SU-DHL-6 (cell line): ENCODE results near the gene SLC35B2.

Experiments
- H2AFZ ChIP-seq: fragments of 200-600 bp; sonication (generic); 2 replicates; pipeline ENCODE4 v1.6.1; 2014; ENCODE audit warnings: low read depth, mild to moderate bottlenecking, moderate library complexity, mixed read lengths, antibody characterized with exemption, low read length; ENCODE audit not compliant: severe bottlenecking
- H3F3A ChIP-seq: fragments of 200-600 bp; shearing (Covaris generic); 2 replicates; pipeline ENCODE4 v1.6.0; 2016; ENCODE audit warnings: antibody characterized with exemption, mild to moderate bottlenecking; ENCODE audit not compliant: insufficient read depth
- H3K27ac ChIP-seq: fragments of 200-600 bp; sonication (generic); 2 replicates; pipeline ENCODE4 v1.5.1; 2016; ENCODE audit warnings: low read depth, mild to moderate bottlenecking, low read length, moderate library complexity, mixed read lengths
- H3K27me3 ChIP-seq: fragments of 200-600 bp; sonication (generic), shearing (Covaris generic); 2 replicates; pipeline ENCODE4 v1.6.0; 2014; ENCODE audit warnings: mild to moderate bottlenecking, low read length
- H3K36me3 ChIP-seq: fragments of 200-600 bp; sonication (generic); 2 replicates; pipeline ENCODE4 v1.6.1; 2014; ENCODE audit warnings: mild to moderate bottlenecking, low read length, mixed read lengths
- H3K4me2 ChIP-seq: fragments of 300-600, 200-600 bp; shearing (Covaris generic), sonication (generic); 2 replicates; pipeline ENCODE4 v1.6.0; 2014; ENCODE audit warnings: low read length, low read depth, mild to moderate bottlenecking; ENCODE audit not compliant: poor library complexity, severe bottlenecking
- H3K4me3 ChIP-seq: fragments of 200-600 bp; sonication (generic); 2 replicates; pipeline ENCODE4 v1.5.1; 2014; ENCODE audit warnings: antibody characterized with exemption, low read length, mild to moderate bottlenecking, mixed read lengths; ENCODE audit not compliant: insufficient read depth, poor library complexity, severe bottlenecking
- H3K79me2 ChIP-seq: fragments of 200-600 bp; sonication (generic); 2 replicates; pipeline ENCODE4 v1.6.1; 2014; ENCODE audit warnings: mild to moderate bottlenecking, low read length, moderate library complexity; ENCODE audit not compliant: insufficient read depth
- H3K9ac ChIP-seq: fragments of 200-600 bp; sonication (generic); 2 replicates; pipeline ENCODE4 v1.7.0; 2014; ENCODE audit warnings: mild to moderate bottlenecking, low read length
- H3K9me2 ChIP-seq: fragments of 200-600 bp; sonication (generic); replicated peaks from 2 replicates; pipeline ENCODE4 v1.6.1; 2014; ENCODE audit warnings: low read length; ENCODE audit not compliant: insufficient read depth
- H3K9me3 ChIP-seq: fragments of 200-600 bp; sonication (generic); 2 replicates; pipeline ENCODE4 v1.6.1; 2014; ENCODE audit warnings: low read length, mixed read lengths; ENCODE audit not compliant: insufficient read depth
- H4K20me1 ChIP-seq: fragments of 200-600 bp; sonication (generic); 2 replicates; pipeline ENCODE4 v1.6.1; 2014; ENCODE audit warnings: low read depth, mild to moderate bottlenecking, antibody characterized with exemption, low read length, moderate library complexity, mixed read lengths
- CTCF ChIP-seq: fragments of 200-600 bp; sonication (generic); IDR thresholded peaks from one replicate; pipeline ENCODE4 v1.5.1; 2017; ENCODE audit warnings: antibody characterized with exemption, mild to moderate bottlenecking, low read length, moderate library complexity; ENCODE audit not compliant: insufficient read depth, poor library complexity, severe bottlenecking
- EZH2phosphoT487 ChIP-seq: fragments of 200-600 bp; sonication (generic), shearing (Covaris generic); conservative IDR thresholded peaks from 2 replicates; pipeline ENCODE4 v1.6.1; 2018; ENCODE audit warnings: mild to moderate bottlenecking, antibody characterized with exemption, low read length, moderate library complexity, mixed read lengths

The SLC35B2 gene

GRCh38 chr6:44228433-44228832, 28.9 kb downstream of the SLC35B2 start:
- no peak overlapping the region for H3K4me3 ChIP-seq
- H2AFZ ChIP-seq, result no peak overlapping the region
- no peaks in the 10 kb centered on the region for H4K20me1 ChIP-seq
- H3K9me3 ChIP-seq, result no peaks in the 10 kb centered on the region
- peaks cover 44% of the 10 kb centered on the region for H3K79me2 ChIP-seq
- no peaks in the 10 kb centered on the region for H3K36me3 ChIP-seq
- no peak overlapping the region for H3K4me2 ChIP-seq
- H3K9ac ChIP-seq, result no peak overlapping the region
- H3K9me2 ChIP-seq, result no peaks in the 10 kb centered on the region
- no peaks in the 10 kb centered on the region for H3K27me3 ChIP-seq
- no peak overlapping the region for H3K27ac ChIP-seq
- no peaks in the 10 kb centered on the region for H3F3A ChIP-seq
- TF ChIP-seq CTCF (no peak), EZH2phosphoT487 (no peak)

GRCh38 chr6:44228031-44228430, 29.3 kb downstream of the SLC35B2 start:
- Histone ChIP-seq H3K9me3 (no peaks in the 10 kb centered on the region), H3K4me2 (no peak overlapping the region), H2AFZ (no peak overlapping the region), H3K9ac (no peak overlapping the region), H3K9me2 (no peaks in the 10 kb centered on the region), H3K27me3 (no peaks in the 10 kb centered on the region), H3K36me3 (no peaks in the 10 kb centered on the region), H4K20me1 (no peaks in the 10 kb centered on the region), H3F3A (no peaks in the 10 kb centered on the region), H3K4me3 (no peak overlapping the region), H3K79me2 (peaks cover 44% of the 10 kb centered on the region), H3K27ac (no peak overlapping the region)
- TF ChIP-seq CTCF (no peak), EZH2phosphoT487 (no peak)

GRCh38 chr6:44227148-44227793, 30.1 kb downstream of the SLC35B2 start:
- H3K9me2 ChIP-seq, result no peaks in the 10 kb centered on the region
- no peak overlapping the region for H3K9ac ChIP-seq
- H3K36me3 ChIP-seq, result no peaks in the 10 kb centered on the region
- H3F3A ChIP-seq, result no peaks in the 10 kb centered on the region
- no peaks in the 10 kb centered on the region for H3K27me3 ChIP-seq
- no peaks in the 10 kb centered on the region for H4K20me1 ChIP-seq
- no peak overlapping the region for H3K4me3 ChIP-seq
- H2AFZ ChIP-seq, result no peak overlapping the region
- TF ChIP-seq CTCF (no peak), EZH2phosphoT487 (no peak)
- H3K27ac ChIP-seq, result no peak overlapping the region
- H3K9me3 ChIP-seq, result no peaks in the 10 kb centered on the region
- H3K79me2 ChIP-seq, result peaks cover 44% of the 10 kb centered on the region
- no peak overlapping the region for H3K4me2 ChIP-seq
